RWPE1 (cell line): ENCODE measurements around the gene LYPD6.

Experiments
- CTCF ChIA-PET: fragments of 350-600 bp; sonication (Branson Sonifier 250); formaldehyde crosslinking; extraction: SDS; loops from one replicate; lab custom pipeline; 2021; lab: Yijun Ruan, JAX
- POLR2A ChIA-PET: fragments of 400-600 bp; formaldehyde crosslinking; extraction: SDS; loops from one replicate; lab custom pipeline; 2020; ENCODE audit warnings: antibody characterized with exemption; ENCODE audit not compliant: low non-redundant PET; lab: Yijun Ruan, JAX
- DNase-seq: peaks from one replicate; pipeline ENCODE4 v3.0.0; 2012; ENCODE audit warnings: low spot score
- H3K27ac ChIP-seq: fragments of 450-650 bp; 2 replicates; pipeline ENCODE4 v1.5.1; 2017
- CTCF ChIP-seq: fragments of 450-650 bp; conservative IDR thresholded peaks from 2 replicates; pipeline ENCODE4 v1.5.1; 2017; ENCODE audit warnings: low read depth, mild to moderate bottlenecking

Gene LYPD6, protein sequence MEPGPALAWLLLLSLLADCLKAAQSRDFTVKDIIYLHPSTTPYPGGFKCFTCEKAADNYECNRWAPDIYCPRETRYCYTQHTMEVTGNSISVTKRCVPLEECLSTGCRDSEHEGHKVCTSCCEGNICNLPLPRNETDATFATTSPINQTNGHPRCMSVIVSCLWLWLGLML

GRCh38 chr2:149330127-149331022 is at the start of gene LYPD6:
Gene LYPD6, plus strand, starts transcription at chr2:149330587. Its CDS starts 107,122 bp downstream, at chr2:149437709.
- H3K27ac ChIP-seq: peak within 1 kb of the TSS; percentile 89
- no peak for TF ChIP-seq CTCF
- CTCF ChIA-PET: interaction anchor here (1.3 kb wide), 2 partner anchors 17 to 231 kb away, joined by 3 to 5 read pairs; no protein-coding TSS in a partner anchor
- peak; percentile 87 for DNase-seq
- POLR2A ChIA-PET: no interaction called here

- no peak for DNase-seq
- H3K27ac ChIP-seq: no peak overlapping the region
- no peak for TF ChIP-seq CTCF
- POLR2A ChIA-PET: no interaction called here
- CTCF ChIA-PET: no interaction called here
These were observed 48.9 kb upstream of the LYPD6 start for GRCh38 chr2:149281441-149281840.

- no peak for DNase-seq
- no peak for TF ChIP-seq CTCF
- POLR2A ChIA-PET: no interaction called here
- CTCF ChIA-PET: interaction anchor here (0.7 to 1.0 kb wide), 2 partner anchors 22 to 77 kb away, joined by 3 to 6 read pairs; no protein-coding TSS in a partner anchor
- no peak overlapping the region for H3K27ac ChIP-seq
These were observed 39.7 kb upstream of the LYPD6 start for GRCh38 chr2:149290662-149291061.

DNA sequence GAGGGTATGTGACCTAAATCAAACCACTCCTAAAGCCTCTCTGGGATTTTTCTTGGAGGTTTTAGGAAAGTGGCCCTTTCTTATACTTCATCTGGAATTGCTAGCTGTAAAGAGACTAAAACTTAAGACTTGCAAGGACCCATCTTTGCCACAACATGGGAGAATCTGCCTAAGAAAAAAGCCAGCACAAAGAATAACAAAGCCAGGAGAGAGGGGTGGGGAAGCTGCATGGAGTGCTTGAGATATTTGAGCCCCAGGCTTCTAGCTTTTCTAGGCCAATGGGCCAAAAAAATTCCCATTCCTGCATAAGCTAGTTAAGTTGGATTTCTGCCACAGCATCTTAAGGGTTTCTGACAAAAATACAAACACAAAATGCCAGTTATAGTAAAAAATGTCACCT is 38.5 kb upstream of the LYPD6 start:
- no peak overlapping the region for H3K27ac ChIP-seq
- TF ChIP-seq CTCF: no peak
- ChIA-PET CTCF (interaction anchor here (0.7 kb wide), 1 partner anchor 158 kb away, joined by 3 read pairs; no protein-coding TSS in a partner anchor), POLR2A (no interaction called here)
- DNase-seq: no peak

DNA sequence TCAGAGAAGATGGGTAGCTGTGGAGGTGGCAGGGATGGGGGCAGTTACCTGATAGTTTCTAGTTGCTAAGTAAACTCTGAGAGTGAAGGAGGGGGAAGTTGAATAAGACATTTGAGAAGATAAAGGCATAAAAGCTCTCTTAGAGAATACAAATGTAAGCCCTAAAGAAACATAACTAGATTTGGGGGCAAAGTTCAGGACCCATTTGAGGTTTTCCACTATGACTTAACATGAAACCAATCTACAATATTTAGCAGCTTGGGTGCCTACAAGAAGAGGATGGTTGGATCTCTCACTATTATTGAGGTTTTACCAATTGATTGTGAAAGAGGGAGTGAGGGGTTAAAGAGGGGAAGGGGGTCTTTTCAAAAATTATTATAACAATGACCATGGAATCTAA is 34.4 kb upstream of the LYPD6 start:
- no peak overlapping the region for H3K27ac ChIP-seq
- CTCF ChIA-PET: no interaction called here
- POLR2A ChIA-PET: no interaction called here
- DNase-seq: no peak
- no peak for TF ChIP-seq CTCF

DNA sequence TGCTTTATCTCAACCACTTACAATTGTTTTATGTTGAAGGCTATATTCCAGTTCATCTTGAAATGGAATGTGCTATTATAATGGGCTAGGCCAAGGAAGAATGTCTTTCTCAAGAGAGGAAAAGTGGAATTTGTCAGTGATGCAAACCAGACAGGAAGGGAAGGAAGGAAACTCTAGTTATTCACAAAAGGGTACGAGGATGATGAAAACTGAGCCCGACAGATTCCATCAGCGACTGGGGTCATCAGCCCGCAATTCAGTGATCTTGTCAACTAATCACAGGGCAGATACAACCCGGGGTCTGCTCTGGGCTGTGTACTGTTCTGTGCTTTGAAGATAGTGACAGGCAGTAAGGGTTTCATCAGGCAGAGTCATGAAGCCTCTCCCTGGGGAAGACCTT is 23.4 kb upstream of the LYPD6 start:
- no peak overlapping the region for H3K27ac ChIP-seq
- TF ChIP-seq CTCF: no peak
- no peak for DNase-seq
- CTCF ChIA-PET: no interaction called here
- POLR2A ChIA-PET: no interaction called here
